Glomerular endothelial cell (primary cell): ENCODE measurements around the gene TMSB10. TPM values are rescaled to one million over a fixed set of nuclear protein-coding genes. Genes with fewer than 3 reads are reported as not detected.
A peak's percentile ranks its signal among the peaks of the same experiment; 100 is the strongest.
"Not testable (repeated sequence)": the region's sequence is repeated elsewhere in the genome, so short reads cannot be mapped to it uniquely, and the experiment has no call there.

Experiments
- DNase-seq: peaks from one replicate; pipeline ENCODE4 v3.0.0-alpha.2; 2011; ENCODE audit warnings: low read depth, low spot score; ENCODE audit errors: extremely low read depth
- total RNA-seq: library from RNA; depleted of rRNA; stranded (reverse); fragments of >200 nt; gene quantifications from 2 replicates; pipeline ENCODE4 v1.2.3, GENCODE V29; 2015

TMSB10 gene
- total RNA-seq, 1 donor from 2014 or later: 8,984 TPM

DNA sequence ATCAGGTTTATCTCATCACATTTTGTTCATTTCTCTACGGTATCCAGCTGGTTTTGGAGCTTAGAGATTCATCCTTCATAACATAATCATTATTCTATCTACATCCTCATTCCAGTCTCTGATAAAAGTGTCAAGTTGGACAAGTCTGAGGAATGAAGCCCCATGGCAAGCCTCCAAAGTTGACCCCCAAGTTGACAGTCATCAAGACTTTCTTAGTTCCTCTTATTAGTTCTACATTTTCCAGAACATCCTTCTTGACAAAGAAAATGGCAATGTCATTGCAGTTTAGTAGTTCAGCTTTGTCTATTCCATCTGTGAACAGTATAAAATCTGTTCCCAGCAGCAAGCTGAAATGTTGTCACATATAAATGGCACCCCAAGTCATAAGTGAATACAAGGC lies 4.5 kb upstream of the TMSB10 start:
- DNase-seq: no peak

- DNase-seq: no peak
Observed at GRCh38 chr2:84901593-84902120, 3.8 kb upstream of the TMSB10 start.

GRCh38 chr2:84902526-84902925 lies 2.9 kb upstream of the TMSB10 start:
- no peak for DNase-seq

GRCh38 chr2:84904151-84904550 lies 1.3 kb upstream of the TMSB10 start:
- no peak for DNase-seq

- DNase-seq: no peak
Observed at GRCh38 chr2:84904717-84905174, 710 bp upstream of the TMSB10 start.

DNA sequence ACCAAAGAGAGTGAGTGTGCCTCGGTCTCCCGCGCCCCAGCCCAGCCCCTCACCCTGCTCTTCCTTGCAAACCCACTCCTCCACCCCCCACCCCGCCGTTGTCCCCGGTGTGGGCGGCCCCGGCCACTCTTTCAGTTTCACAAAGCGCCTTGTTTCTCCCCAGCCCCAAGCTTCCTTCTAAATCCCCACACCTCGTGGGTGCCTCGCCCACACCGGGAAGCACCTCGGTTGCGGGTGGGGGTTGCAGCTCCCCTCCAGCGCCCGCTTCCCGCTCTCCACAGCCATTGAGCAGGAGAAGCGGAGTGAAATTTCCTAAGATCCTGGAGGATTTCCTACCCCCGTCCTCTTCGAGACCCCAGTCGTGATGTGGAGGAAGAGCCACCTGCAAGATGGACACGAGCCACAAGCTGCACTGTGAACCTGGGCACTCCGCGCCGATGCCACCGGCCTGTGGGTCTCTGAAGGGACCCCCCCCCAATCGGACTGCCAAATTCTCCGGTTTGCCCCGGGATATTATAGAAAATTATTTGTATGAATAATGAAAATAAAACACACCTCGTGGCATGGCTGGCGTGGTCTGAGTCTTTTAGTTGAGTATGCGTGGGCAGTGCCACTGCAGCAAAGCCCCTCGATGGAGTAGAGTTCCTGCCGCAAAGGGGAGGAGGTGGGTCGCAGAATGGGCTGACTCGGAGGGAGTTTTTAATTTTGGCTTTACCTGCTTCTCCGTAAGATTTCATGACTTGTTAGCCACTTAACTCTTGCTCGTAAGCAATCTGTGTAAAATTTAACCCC lies 848 bp downstream of the TMSB10 start:
- DNase-seq: no peak

DNA sequence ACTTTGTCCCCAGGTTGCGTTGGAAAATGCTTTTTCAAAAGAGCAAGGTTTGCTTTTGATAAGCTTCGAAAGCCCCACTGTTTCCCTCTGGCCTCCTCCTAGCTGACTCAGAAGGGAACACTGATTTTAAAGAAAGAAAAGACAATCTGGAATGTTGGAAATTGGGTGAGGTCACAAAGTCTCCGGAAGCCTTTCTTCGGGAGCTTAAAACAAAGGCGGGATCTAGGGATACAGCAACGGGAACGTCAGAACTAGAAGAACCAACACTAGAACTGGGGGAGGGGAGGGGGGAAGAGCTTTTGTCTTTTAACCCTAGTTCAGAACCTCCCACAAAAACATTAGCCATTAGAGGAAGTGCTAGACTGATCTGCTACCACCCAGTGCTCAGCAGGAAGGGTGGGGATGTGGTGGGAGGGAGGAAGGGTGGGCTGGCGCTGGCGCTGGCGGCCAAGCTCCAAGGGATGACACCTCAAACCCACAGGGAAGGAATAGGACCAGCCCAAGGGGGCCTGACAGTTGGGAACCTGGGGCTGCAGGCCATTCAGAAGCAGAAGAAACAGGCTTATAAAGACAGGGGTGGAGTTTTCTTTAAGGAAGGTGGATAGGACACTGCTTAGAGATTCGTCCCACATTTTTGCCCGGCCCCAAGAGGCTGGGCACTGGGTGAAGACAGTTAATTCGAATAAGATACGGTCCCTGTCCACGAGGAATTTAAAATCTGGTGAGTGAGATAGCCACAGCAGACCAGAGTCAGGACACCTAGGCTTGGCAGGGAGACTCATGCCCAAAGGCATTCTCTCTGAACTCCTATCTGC lies 1.7 kb downstream of the TMSB10 start:
- peak; percentile 78 for DNase-seq

DNA sequence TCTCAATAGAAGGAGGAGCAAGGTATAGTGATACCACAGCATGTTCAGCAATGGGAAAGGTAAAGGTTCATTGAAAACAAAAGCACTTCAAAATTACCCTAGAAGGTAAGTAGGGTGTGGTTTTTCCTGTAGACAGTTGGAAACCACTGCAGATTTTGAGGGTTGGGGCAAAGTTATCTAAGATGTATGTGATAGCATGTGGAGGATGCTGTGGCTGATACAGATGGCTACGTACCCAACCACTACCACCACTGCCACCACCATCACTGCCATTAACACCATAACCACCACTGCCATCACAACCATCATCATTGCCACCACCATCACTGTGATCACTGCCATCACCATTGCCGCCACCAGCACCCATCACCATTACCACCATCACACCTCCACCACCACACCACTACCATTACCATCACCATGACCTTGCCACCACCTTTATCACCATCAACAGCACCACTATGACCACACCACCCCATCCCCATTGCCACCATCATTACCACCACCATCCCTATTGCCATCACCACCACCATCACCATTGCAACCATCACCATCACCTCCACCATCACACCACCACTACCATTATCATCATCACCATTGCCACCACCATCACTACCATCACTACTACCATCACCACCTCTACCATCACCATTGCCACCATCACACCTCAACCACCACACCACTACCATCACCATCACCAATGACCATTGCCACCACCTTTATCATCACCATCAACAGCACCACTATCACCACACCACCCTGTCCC lies 3.7 kb downstream of the TMSB10 start:
- DNase-seq: no peak

DNA sequence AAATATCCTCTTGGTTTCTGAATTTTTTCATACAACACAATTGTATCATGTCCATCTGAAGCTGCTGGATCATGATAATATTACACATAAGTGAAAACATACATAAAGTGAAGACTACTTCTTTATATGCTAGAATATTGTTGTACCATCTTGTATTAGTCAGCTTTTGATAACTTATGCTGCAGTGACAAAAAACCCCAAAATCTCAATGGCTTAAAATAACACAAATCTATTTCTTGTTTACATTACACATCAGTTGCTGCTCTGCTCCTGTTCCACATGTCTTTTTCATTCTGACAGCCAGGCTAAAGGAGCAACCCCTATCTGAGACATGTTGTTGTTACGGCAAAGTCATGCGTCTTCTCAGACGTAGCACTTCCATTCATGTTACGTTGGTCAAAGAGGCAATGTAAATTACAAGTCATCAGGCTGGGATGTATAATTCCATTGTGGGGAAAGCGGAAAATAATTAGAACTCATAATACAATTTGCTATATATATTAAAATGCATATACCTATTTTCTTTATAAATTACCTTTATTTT lies 5.8 kb downstream of the TMSB10 start:
- DNase-seq: no peak

- DNase-seq: no peak
Observed at GRCh38 chr2:84912984-84913383, 7.5 kb downstream of the TMSB10 start.

- DNase-seq: no peak
Observed at GRCh38 chr2:84914334-84914733, 8.9 kb downstream of the TMSB10 start.

DNA sequence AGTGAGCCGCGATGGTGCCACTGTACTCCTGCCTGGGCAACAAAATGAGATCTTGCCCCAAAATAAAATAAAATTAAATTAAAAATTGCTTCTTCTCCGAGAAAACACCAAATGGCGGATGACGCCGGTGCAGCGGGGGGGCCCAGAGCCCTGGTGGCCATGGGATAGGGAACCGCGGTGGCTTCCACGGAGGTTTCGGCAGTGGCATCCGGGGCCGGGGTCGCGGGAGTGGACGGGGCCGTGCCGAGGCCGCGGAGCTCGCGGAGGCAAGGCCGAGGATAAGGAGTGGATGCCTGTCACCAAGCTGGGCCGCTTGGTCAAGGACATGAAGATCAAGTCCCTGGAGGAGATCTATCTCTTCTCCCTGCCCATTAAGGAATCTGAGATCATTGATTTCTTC lies 10.2 kb downstream of the TMSB10 start:
- DNase-seq: not testable (repeated sequence)

- DNase-seq: not testable (repeated sequence)
Observed at GRCh38 chr2:84917821-84918220, 12.4 kb downstream of the TMSB10 start.

- DNase-seq: no peak
Observed at GRCh38 chr2:84918430-84918829, 13.0 kb downstream of the TMSB10 start.

DNA sequence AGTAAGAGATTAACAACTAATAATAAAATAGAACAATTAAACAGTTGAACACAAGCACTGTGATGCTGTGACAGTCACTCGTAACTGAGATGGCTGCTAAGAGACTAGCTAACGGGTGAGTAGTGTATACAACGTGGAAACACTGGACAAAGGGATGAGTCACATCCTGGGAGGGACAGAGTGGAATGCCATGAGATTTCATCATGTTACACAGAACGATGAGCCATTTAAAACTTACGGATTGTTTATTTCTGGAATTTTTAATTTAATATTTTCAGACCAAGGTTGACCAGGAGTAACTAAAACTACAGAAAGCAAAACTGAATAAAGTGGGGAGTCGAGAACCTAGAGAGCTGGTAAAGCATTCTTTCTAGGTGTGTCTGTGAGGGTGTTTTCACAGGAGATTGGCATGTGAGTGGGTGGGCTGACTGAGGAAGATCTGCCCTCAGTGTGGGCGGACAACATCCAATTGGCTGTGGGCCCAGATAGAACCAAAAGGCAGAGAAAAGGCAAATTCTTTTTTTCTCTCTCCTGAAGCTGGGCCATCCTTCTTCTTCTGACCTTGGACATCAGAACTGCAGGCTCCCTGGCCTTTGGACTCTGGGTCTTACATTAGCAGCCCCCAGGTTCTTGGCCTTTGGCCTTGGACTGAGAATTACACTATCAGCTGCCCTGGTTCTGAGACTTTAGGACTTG lies 14.6 kb downstream of the TMSB10 start:
- peak; percentile 93 for DNase-seq

- DNase-seq: no peak
Observed at GRCh38 chr2:84923009-84923408, 17.6 kb downstream of the TMSB10 start.

GRCh38 chr2:84924173-84925106 lies 19.0 kb downstream of the TMSB10 start:
- DNase-seq: peak; percentile 85

GRCh38 chr2:84925336-84925723 lies 19.9 kb downstream of the TMSB10 start:
- no peak for DNase-seq
